Pancreas (tissue), 10 donors: Measurements from ENCODE around the gene SLN. TPM values are rescaled to one million over a fixed set of nuclear protein-coding genes. Genes with fewer than 3 reads are reported as not detected.

Source experiments
- ATAC-seq, 4 donors: fragments of 200-7000 bp; cut with Tn5 transposase; one replicate each; pipeline versions ENCODE4 v1.8.0 to v1.9.1; 2020; ENCODE audit warnings: mild to moderate bottlenecking in 4 of 4, moderate library complexity in 4 of 4
- DNase-seq, 6 donors: peaks; one replicate each; pipeline ENCODE4 v3.0.0-alpha.2; 2020
- FAIRE-seq: peaks from 2 replicates; lab custom pipeline; 2012; peaks lifted over from hg19 to GRCh38; lab: Jason Lieb, UNC
- H3K27ac ChIP-seq, 4 donors: fragments of 200-600 bp; sonication (generic); 1 replicate in 3 of 4; 2 replicates in 1 of 4; pipeline versions ENCODE4 v1.5.0 to v1.8.0; 2020
- H3K27me3 ChIP-seq, 4 donors: fragments of 200-600 bp; one replicate each; pipeline ENCODE4 v1.8.0; 2021
- H3K36me3 ChIP-seq, 3 donors: fragments of 200-600 bp; sonication (generic) in 1 of 3; one replicate each; pipeline versions ENCODE4 v1.5.0 to v1.8.0; 2020 to 2021
- H3K4me1 ChIP-seq, 3 donors: fragments of 200-600 bp; one replicate each; pipeline ENCODE4 v1.8.0; 2021
- H3K4me3 ChIP-seq, 4 donors: fragments of 200-600 bp; sonication (generic) in 2 of 4; one replicate each; pipeline versions ENCODE4 v1.5.0 to v1.8.0; 2020 to 2021
- H3K9me3 ChIP-seq, 4 donors: fragments of 200-600 bp; one replicate each; pipeline ENCODE4 v1.8.0; 2021
- WGBS, 2 donors: extraction: QIAGEN DNeasy Blood & Tissue Kit; methylation state at CpG; one replicate each; pipeline ENCODE4 v1.1.7; 2013; 5-methylcytosine and 5-hydroxymethylcytosine counted together
- intact Hi-C, 3 donors: fragments of 100-400 bp; cut with DNase I; formaldehyde crosslinking; loops; one replicate each; pipeline versions ENCODE4 v1.11.1 to v1.14.2; 2022
- polyA plus RNA-seq, 2 donors: library from polyadenylated mRNA; stranded (reverse); fragments of 200-250 nt; gene quantifications; one replicate each; pipeline ENCODE4 v1.2.3, GENCODE V29; 2013
- total RNA-seq, 6 donors: library from RNA; stranded (reverse); fragmentation: NEBNext Ultra II Directional in 4 of 6; extraction: Animal tissue kit (Norgen Biotek cat#: 25700) in 4 of 6; gene quantifications; one replicate each; pipeline versions ENCODE4 v1.2.1 to v1.2.4, GENCODE V29; 2021 to 2023
- TF ChIP-seq, protein P1 (sequence below), 4 donors: fragments of 200-600 bp; sonication (generic) in 3 of 4; IDR thresholded peaks; one replicate each; pipeline versions ENCODE4 v1.5.0 to v1.8.0; 2021; ENCODE audit warnings: antibody characterized with exemption in 4 of 4
- donor health status: healthy with polysubstance abuse.
- donor health status: DM: no; HTN: no; CAD: no; lungs with moderate emphysema.
- donor health status: DM: no; HTN: no; CAD: no.
- donor health status: control.
- donor health status: control.
- donor health status: Bipolar disorder and iron deficiency.
- donor health status: DM: yes; HTN: yes; CAD: no.
- donor health status: DM: no; HTN: no; CAD: no.
- donor health status: DM: no; HTN: no; CAD: no.
- donor health status: DM: yes; HTN: yes; CAD: no.

SLN gene
- total and polyA plus RNA-seq, 8 donors, result 0.19 TPM; not detected in 7

DNA sequence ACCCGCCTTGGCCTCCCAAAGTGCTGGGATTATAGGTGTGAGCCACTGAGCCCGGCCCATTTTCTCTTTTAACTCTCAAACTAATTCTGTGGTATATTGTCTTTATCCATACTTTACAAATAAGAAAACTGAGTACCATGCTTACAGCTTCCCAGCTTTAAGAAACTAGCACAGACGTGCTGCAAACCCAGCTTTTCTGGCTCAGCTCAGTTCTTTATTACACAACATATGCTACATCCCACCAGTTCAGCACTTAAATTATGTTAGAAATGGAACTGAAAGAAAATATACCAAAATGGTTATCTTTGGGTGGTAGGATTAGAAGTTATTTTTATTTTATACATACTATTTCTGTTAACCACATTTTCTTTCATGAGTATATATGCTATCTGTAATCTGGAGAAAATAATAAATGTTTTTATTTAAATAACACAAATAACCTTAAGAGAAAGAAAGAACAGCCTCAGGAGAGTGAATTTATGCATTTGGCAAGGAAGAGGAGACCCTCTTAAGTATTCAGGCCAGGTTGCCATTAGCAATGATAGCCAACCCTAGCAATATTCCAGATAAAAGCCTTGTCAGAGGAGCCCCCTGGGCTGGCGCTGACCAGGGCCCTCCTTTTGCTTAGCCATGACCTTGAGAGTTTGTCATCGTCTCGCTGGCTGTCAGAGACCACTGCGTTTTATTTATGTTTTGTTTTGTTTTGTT is 33.8 kb downstream of the SLN start:
- no peak for FAIRE-seq
- no peaks in the 10 kb centered on the region for H3K4me1 ChIP-seq
- TF ChIP-seq, protein P1, sequence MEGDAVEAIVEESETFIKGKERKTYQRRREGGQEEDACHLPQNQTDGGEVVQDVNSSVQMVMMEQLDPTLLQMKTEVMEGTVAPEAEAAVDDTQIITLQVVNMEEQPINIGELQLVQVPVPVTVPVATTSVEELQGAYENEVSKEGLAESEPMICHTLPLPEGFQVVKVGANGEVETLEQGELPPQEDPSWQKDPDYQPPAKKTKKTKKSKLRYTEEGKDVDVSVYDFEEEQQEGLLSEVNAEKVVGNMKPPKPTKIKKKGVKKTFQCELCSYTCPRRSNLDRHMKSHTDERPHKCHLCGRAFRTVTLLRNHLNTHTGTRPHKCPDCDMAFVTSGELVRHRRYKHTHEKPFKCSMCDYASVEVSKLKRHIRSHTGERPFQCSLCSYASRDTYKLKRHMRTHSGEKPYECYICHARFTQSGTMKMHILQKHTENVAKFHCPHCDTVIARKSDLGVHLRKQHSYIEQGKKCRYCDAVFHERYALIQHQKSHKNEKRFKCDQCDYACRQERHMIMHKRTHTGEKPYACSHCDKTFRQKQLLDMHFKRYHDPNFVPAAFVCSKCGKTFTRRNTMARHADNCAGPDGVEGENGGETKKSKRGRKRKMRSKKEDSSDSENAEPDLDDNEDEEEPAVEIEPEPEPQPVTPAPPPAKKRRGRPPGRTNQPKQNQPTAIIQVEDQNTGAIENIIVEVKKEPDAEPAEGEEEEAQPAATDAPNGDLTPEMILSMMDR (IDR thresholded peaks at IDR 0.05), result no peak
- intact Hi-C loops, result loop anchor here in 1 of 3 donors (10.0 kb wide), 1 partner anchor 103 kb away; no protein-coding TSS in a partner anchor
- no peak for ATAC-seq
- no peak for DNase-seq
- 66 to 76% methylated on average over 7 of the region's 7 CpGs for WGBS, 2 donors
- H3K9me3 ChIP-seq, result no peaks in the 10 kb centered on the region
- no peaks in the 10 kb centered on the region for H3K36me3 ChIP-seq
- no peaks in the 10 kb centered on the region for H3K27me3 ChIP-seq
- no peak overlapping the region for H3K27ac ChIP-seq
- no peak overlapping the region for H3K4me3 ChIP-seq

GRCh38 chr11:107676336-107677057 is 35.4 kb downstream of the SLN start:
- intact Hi-C loops, result loop anchor here in 1 of 3 donors (10.0 kb wide), 1 partner anchor 102 kb away; no protein-coding TSS in a partner anchor
- Histone ChIP-seq H3K4me1 (no peaks in the 10 kb centered on the region), H3K4me3 (no peak overlapping the region), H3K27ac (no peak overlapping the region), H3K36me3 (no peaks in the 10 kb centered on the region), H3K27me3 (no peaks in the 10 kb centered on the region), H3K9me3 (no peaks in the 10 kb centered on the region)
- FAIRE-seq (no peak), DNase-seq (no peak), ATAC-seq (no peak)
- WGBS, 2 donors, result 68 to 75% methylated on average over 8 of the region's 8 CpGs
- TF ChIP-seq, protein P1 (IDR thresholded peaks at IDR 0.05), result no peak

- intact Hi-C loops, result loop anchor here in 1 of 3 donors (10.0 kb wide), 1 partner anchor 101 kb away; no protein-coding TSS in a partner anchor
- DNase-seq, result no peak
Observed at GRCh38 chr11:107675902-107676301, 36.0 kb downstream of the SLN start.

GRCh38 chr11:107669893-107670601 is 41.8 kb downstream of the SLN start:
- no peaks in the 10 kb centered on the region for H3K27me3 ChIP-seq
- no peak for FAIRE-seq
- 64 to 68% methylated on average over 4 of the region's 4 CpGs for WGBS, 2 donors
- H3K4me3 ChIP-seq, result no peak overlapping the region
- no peaks in the 10 kb centered on the region for H3K4me1 ChIP-seq
- intact Hi-C loops, result loop anchor here in 1 of 3 donors (10.0 kb wide), 1 partner anchor 95 kb away; no protein-coding TSS in a partner anchor
- TF ChIP-seq, protein P1 (IDR thresholded peaks at IDR 0.05), result no peak
- DNase-seq, result no peak
- no peaks in the 10 kb centered on the region for H3K9me3 ChIP-seq
- no peaks in the 10 kb centered on the region for H3K36me3 ChIP-seq
- no peak for ATAC-seq
- H3K27ac ChIP-seq, result no peak overlapping the region

More at GRCh38 chr11:107675902-107676301, 36.0 kb downstream of the SLN start:
- ATAC-seq (no peak), FAIRE-seq (no peak)
- TF ChIP-seq, protein P1 (IDR thresholded peaks at IDR 0.05), result no peak
- 51 to 57% methylated on average over 2 of the region's 2 CpGs for WGBS, 2 donors
- Histone ChIP-seq H3K27me3 (no peaks in the 10 kb centered on the region), H3K27ac (no peak overlapping the region), H3K9me3 (no peaks in the 10 kb centered on the region), H3K4me1 (no peaks in the 10 kb centered on the region), H3K4me3 (no peak overlapping the region), H3K36me3 (no peaks in the 10 kb centered on the region)
